ENCODE results near the gene SH3BP2. TPM values are rescaled to one million over a fixed set of nuclear protein-coding genes. Genes with fewer than 3 reads are reported as not detected.

The SH3BP2 gene
- polyA plus RNA-seq, 1 donor (not counting 4 experiments of a cell fraction or from before 2014, with no cell fraction given), result 11.2 TPM

DNA sequence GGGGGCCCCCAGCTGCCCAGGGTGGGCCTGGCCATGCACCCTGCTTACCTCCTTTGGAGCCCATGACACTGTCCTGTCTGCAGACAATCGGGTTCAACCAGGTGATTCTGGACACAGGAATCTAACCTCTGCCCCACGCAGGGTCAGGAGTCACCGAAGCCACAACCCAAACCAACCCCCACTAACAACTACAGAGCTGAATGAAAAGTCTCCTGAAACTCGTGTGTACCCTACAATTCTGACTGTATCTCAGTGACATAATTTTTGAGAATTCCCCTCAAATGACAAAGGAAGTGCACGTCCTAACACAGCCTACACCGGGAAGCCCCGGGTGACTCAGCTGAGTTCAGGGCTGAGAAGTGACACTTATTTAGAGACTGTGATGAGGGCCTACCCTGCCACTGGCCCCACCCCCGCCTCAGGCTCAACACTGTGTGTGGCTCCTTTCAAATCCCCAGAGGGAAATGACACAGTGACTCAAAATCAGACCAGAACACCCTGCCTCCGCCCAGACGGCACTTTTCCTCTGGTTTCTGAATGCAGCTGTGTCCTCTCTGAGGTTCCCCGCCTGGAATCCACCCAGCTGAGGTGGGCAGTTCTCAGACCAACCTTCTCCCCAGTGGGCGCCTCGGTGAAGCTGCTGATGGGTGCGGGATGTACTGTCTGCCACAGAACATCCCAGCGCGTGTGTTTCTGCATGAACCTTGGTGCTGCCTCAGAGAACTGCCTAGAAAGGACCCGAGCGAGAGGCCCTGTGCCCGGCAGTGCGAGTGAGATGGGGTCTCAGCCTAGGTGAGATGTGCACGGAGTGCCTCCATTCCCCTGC lies 46.7 kb upstream of the SH3BP2 start:
- peaks cover 27% of the 10 kb centered on the region for H3K4me1 ChIP-seq (ENCODE audit: control insufficient read depth, extremely low read depth, insufficient read depth, low read length)
- peak overlapping the region; percentile 65 for H3K27ac ChIP-seq (ENCODE audit: control insufficient read depth, insufficient read depth, low read length)
- peaks cover 3% of the 10 kb centered on the region for H3K9me1 ChIP-seq (ENCODE audit: control insufficient read depth, extremely low read depth, insufficient read depth, low read length)
- no peak overlapping the region for H2AFZ ChIP-seq (ENCODE audit: control insufficient read depth, low read length)
- H3K27me3 ChIP-seq (ENCODE audit: control insufficient read depth, extremely low read depth, insufficient read depth, low read length), result no peaks in the 10 kb centered on the region
- H3K4me3 ChIP-seq (ENCODE audit: control insufficient read depth in 2 of 3, extremely low read depth in 1 of 3, insufficient read depth in 2 of 3, low read depth in 1 of 3, low read length in 3 of 3), result peak overlapping the region in 1 of 3 experiments; percentile 26
- H3K9ac ChIP-seq (ENCODE audit: control insufficient read depth, extremely low read depth, insufficient read depth, low read length), result peak overlapping the region; percentile 59
- FAIRE-seq, result peak; percentile 51
- H4K20me1 ChIP-seq (ENCODE audit: control insufficient read depth, extremely low read depth, insufficient read depth, low read length), result no peaks in the 10 kb centered on the region
- TF ChIP-seq, protein P1, sequence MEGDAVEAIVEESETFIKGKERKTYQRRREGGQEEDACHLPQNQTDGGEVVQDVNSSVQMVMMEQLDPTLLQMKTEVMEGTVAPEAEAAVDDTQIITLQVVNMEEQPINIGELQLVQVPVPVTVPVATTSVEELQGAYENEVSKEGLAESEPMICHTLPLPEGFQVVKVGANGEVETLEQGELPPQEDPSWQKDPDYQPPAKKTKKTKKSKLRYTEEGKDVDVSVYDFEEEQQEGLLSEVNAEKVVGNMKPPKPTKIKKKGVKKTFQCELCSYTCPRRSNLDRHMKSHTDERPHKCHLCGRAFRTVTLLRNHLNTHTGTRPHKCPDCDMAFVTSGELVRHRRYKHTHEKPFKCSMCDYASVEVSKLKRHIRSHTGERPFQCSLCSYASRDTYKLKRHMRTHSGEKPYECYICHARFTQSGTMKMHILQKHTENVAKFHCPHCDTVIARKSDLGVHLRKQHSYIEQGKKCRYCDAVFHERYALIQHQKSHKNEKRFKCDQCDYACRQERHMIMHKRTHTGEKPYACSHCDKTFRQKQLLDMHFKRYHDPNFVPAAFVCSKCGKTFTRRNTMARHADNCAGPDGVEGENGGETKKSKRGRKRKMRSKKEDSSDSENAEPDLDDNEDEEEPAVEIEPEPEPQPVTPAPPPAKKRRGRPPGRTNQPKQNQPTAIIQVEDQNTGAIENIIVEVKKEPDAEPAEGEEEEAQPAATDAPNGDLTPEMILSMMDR (optimal IDR thresholded peaks at IDR 0.05 in 1 of 3, IDR thresholded peaks at IDR 0.05 in 1 of 3, conservative IDR thresholded peaks at IDR 0.05 in 1 of 3; ENCODE audit: extremely low read depth in 1 of 3, insufficient read depth in 2 of 3, low read length in 3 of 3), result no peak
- TF ChIP-seq EZH2 (IDR thresholded peaks at IDR 0.05; ENCODE audit: low read length), result no peak
- no peaks in the 10 kb centered on the region for H3K9me3 ChIP-seq (ENCODE audit: control insufficient read depth, low read depth, low read length)
- peak overlapping the region; percentile 32 for H3K4me2 ChIP-seq (ENCODE audit: control insufficient read depth, extremely low read depth, insufficient read depth, low read depth, low read length)
- H3K36me3 ChIP-seq (ENCODE audit: control insufficient read depth in 2 of 2, extremely low read depth in 1 of 2, insufficient read depth in 2 of 2, low read length in 2 of 2), result peaks cover 32 to 49% of the 10 kb centered on the region in 2 experiments
- dilution Hi-C loops (cut with MboI; ENCODE audit: extremely low pct_ligation_motif_present, low sequenced_read_pairs), result no loop called here
- DNase-seq (ENCODE audit: low read depth, low spot score), result peak; percentile 69
- peaks cover 13% of the 10 kb centered on the region for H3K79me2 ChIP-seq (ENCODE audit: control insufficient read depth, insufficient read depth, low read length)

DNA sequence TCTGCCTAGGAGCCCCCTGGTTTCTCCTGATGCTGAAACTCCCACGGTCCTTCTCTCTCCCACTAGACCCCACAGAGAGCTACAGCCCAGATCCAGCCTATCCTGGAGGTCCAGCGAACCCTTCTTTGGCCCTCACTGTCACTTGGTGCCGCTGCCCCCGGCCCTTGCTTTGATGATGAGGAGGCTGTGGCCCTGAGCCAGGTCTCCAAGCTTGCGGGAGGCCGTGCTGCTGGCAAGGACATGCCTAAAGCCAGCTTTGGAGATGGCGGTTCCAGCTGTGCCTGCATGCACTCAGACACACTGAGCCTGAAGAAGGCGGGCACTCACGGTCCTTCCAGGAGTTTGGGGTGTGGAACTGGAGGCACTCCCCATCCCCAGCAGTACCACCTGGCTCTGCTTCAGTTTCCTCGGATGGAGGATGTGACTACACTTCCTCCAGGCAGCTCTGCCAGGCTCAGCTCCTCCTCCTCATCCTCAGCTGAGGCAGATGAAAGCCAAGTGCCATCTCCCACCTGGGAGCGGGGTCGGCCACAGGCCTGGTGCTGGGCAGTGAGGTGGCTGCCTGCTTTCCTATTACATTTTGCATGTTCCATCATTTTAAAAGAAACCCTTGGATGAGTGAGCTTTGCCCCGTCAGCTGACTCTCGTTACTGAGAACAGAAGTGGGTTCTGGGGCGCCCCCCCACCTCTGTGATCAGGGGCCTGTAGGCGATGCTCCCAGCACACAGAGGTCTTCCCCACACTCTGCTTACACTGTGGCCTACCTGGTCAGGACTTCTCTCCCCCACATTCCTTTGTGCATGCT lies 45.8 kb upstream of the SH3BP2 start:
- no peak for TF ChIP-seq EZH2 (IDR thresholded peaks at IDR 0.05; ENCODE audit: low read length)
- TF ChIP-seq, protein P1 (optimal IDR thresholded peaks at IDR 0.05 in 1 of 3, IDR thresholded peaks at IDR 0.05 in 1 of 3, conservative IDR thresholded peaks at IDR 0.05 in 1 of 3; ENCODE audit: extremely low read depth in 1 of 3, insufficient read depth in 2 of 3, low read length in 3 of 3), result no peak
- Histone ChIP-seq H4K20me1 (ENCODE audit: control insufficient read depth, extremely low read depth, insufficient read depth, low read length) (no peaks in the 10 kb centered on the region), H2AFZ (ENCODE audit: control insufficient read depth, low read length) (no peak overlapping the region), H3K4me2 (ENCODE audit: control insufficient read depth, extremely low read depth, insufficient read depth, low read depth, low read length) (peak overlapping the region; percentile 32), H3K27me3 (ENCODE audit: control insufficient read depth, extremely low read depth, insufficient read depth, low read length) (no peaks in the 10 kb centered on the region), H3K79me2 (ENCODE audit: control insufficient read depth, insufficient read depth, low read length) (peaks cover 13% of the 10 kb centered on the region), H3K4me1 (ENCODE audit: control insufficient read depth, extremely low read depth, insufficient read depth, low read length) (peaks cover 27% of the 10 kb centered on the region), H3K36me3 (ENCODE audit: control insufficient read depth in 2 of 2, extremely low read depth in 1 of 2, insufficient read depth in 2 of 2, low read length in 2 of 2) (peaks cover 34 to 43% of the 10 kb centered on the region in 2 experiments), H3K4me3 (ENCODE audit: control insufficient read depth in 2 of 3, extremely low read depth in 1 of 3, insufficient read depth in 2 of 3, low read depth in 1 of 3, low read length in 3 of 3) (no peak overlapping the region), H3K9me1 (ENCODE audit: control insufficient read depth, extremely low read depth, insufficient read depth, low read length) (peaks cover 3% of the 10 kb centered on the region), H3K9me3 (ENCODE audit: control insufficient read depth, low read depth, low read length) (no peaks in the 10 kb centered on the region), H3K9ac (ENCODE audit: control insufficient read depth, extremely low read depth, insufficient read depth, low read length) (peak overlapping the region; percentile 52), H3K27ac (ENCODE audit: control insufficient read depth, insufficient read depth, low read length) (peak overlapping the region; percentile 65)
- dilution Hi-C loops (cut with MboI; ENCODE audit: extremely low pct_ligation_motif_present, low sequenced_read_pairs), result no loop called here
- FAIRE-seq (no peak), DNase-seq (ENCODE audit: low read depth, low spot score) (no peak)

Measured in keratinocyte (primary cell).